Measurements from ENCODE around the gene TMEM100. TPM values are rescaled to one million over a fixed set of nuclear protein-coding genes. Genes with fewer than 3 reads are reported as not detected.
A peak's percentile ranks its signal among the peaks of the same experiment; 100 is the strongest.

TMEM100 gene
- polyA plus RNA-seq, 1 of the 3 experiments (the other 2 are of a cell fraction) = 1.7 TPM

GRCh38 chr17:55726440-55726839, 3.8 kb upstream of the TMEM100 start (continued):
- TF ChIP-seq, protein P1, sequence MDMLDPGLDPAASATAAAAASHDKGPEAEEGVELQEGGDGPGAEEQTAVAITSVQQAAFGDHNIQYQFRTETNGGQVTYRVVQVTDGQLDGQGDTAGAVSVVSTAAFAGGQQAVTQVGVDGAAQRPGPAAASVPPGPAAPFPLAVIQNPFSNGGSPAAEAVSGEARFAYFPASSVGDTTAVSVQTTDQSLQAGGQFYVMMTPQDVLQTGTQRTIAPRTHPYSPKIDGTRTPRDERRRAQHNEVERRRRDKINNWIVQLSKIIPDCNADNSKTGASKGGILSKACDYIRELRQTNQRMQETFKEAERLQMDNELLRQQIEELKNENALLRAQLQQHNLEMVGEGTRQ (IDR thresholded peaks at IDR 0.05; ENCODE audit: borderline replicate concordance, low read depth, low read length) = no peak
- TF ChIP-seq RFX5 (IDR thresholded peaks at IDR 0.05; ENCODE audit: low read length) (peak; percentile 88), ELF1 (IDR thresholded peaks at IDR 0.05) (no peak), SMC3 (IDR thresholded peaks at IDR 0.05; ENCODE audit: low read depth, low read length) (no peak), TEAD4 (IDR thresholded peaks at IDR 0.05; ENCODE audit: borderline replicate concordance, insufficient read depth) (peak; percentile 50; the same call in 1 of the 2 replicates), ZBTB33 (IDR thresholded peaks at IDR 0.05; ENCODE audit: borderline replicate concordance, low read depth) (no peak), RXRA (IDR thresholded peaks at IDR 0.05; ENCODE audit: borderline replicate concordance, low read depth) (no peak; the same call in 1 of the 2 replicates)

DNA sequence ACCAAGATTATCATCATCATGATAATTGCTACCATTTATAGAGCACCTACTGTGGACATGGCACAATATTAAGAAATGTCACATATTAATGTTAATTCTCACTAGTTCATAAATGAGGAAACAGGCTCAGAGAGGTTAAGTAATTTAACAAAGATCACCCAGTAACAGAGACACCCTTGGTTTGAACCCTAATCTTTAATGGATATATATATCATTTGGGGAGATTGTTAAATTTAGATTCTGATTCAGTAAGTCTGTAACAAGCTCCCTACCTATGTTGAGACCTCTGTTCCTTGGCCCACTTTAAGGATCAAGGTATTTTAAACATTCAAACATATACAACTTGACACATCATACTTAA, 804 bp upstream of the TMEM100 start:
- CTCF ChIA-PET = interaction anchor here (1.3 to 12.9 kb wide), 10 partner anchors 10 to 596 kb away, joined by 4 to 246 read pairs (median 17); partner anchors contain the start of gene PCTP
- H3K4me1 ChIP-seq (ENCODE audit: control insufficient read depth in 1 of 2, insufficient read depth in 2 of 2, low read depth in 1 of 2, low read length in 1 of 2) = peaks cover 33 to 46% of the 10 kb centered on the region in 2 experiments
- TF ChIP-seq RFX5 (IDR thresholded peaks at IDR 0.05; ENCODE audit: low read length) (no peak), NFIC (IDR thresholded peaks at IDR 0.05; ENCODE audit: borderline replicate concordance) (no peak), NRF1 (IDR thresholded peaks at IDR 0.05; ENCODE audit: low read depth, low read length) (no peak), FOXJ3 (CRISPR knock-in tag; IDR thresholded peaks at IDR 0.05) (no peak), MXI1 (IDR thresholded peaks at IDR 0.05; ENCODE audit: low read depth, low read length) (no peak), RCOR1 (IDR thresholded peaks at IDR 0.05; ENCODE audit: low read length) (no peak), CTCF (IDR thresholded peaks at IDR 0.05) (no peak), ZBTB33 (IDR thresholded peaks at IDR 0.05; ENCODE audit: borderline replicate concordance, low read depth) (no peak), FOSL2 (IDR thresholded peaks at IDR 0.05; ENCODE audit: borderline replicate concordance, low read depth) (no peak), MAX (IDR thresholded peaks at IDR 0.05; ENCODE audit: low read depth) (no peak)
- H3K9me2 ChIP-seq = no peaks in the 10 kb centered on the region
- peaks cover 0 to 20% of the 10 kb centered on the region in 2 experiments for H3K36me3 ChIP-seq (replicated peaks in 1 of 2; ENCODE audit: control insufficient read depth in 1 of 2, insufficient read depth in 2 of 2, low read length in 1 of 2)
- no peak for DNase-seq
- peak overlapping the region; percentile 68 to 74; a peak in 2 of 4 replicates for H3K27ac ChIP-seq (ENCODE audit: low read depth in 2 of 2, low read length in 1 of 2)
- H3K9ac ChIP-seq = no peak overlapping the region
- peaks cover 25% of the 10 kb centered on the region for H3F3A ChIP-seq (replicated peaks; ENCODE audit: insufficient read depth)
- H3K9me3 ChIP-seq = no peaks in the 10 kb centered on the region
- POLR2A ChIA-PET = interaction anchor here (0.6 kb wide), 1 partner anchor 133 kb away, joined by 4 read pairs; no protein-coding TSS in a partner anchor
- H3K79me2 ChIP-seq (ENCODE audit: insufficient read depth) = no peaks in the 10 kb centered on the region
- H2AFZ ChIP-seq (ENCODE audit: low read depth) = peak overlapping the region; percentile 74; the same call in 1 of the 2 replicates
- H3K4me3 ChIP-seq (ENCODE audit: low read depth in 2 of 2, low read length in 1 of 2) = peak overlapping the region in 1 of 2 experiments; percentile 55; a peak in 3 of 4 replicates
- H4K20me1 ChIP-seq (ENCODE audit: insufficient read depth) = no peaks in the 10 kb centered on the region
- H3K4me2 ChIP-seq = peak overlapping the region; percentile 64; the same call in 1 of the 2 replicates
- H3K27me3 ChIP-seq (ENCODE audit: insufficient read depth) = no peaks in the 10 kb centered on the region

Measured in SK-N-SH (cell line).